ENCODE results near the gene FAM184A. TPM values are rescaled to one million over a fixed set of nuclear protein-coding genes. Genes with fewer than 3 reads are reported as not detected.

Gene FAM184A
- total and polyA plus RNA-seq, 2 of the 8 experiments (the other 6 are each of a cell fraction or from before 2014, with no cell fraction given) = 6.3 to 11.3 TPM

- POLR2A ChIA-PET (ENCODE audit: partially characterized antibody) = no interaction called here
- CTCF ChIA-PET (ENCODE audit: partially characterized antibody) = no interaction called here
- Histone ChIP-seq H2AK5ac (ENCODE audit: low read depth, low read length) (no peak overlapping the region), H3K4me2 (ENCODE audit: insufficient read depth in 1 of 2, low read depth in 2 of 2, low read length in 2 of 2) (no peak overlapping the region), H4K91ac (replicated peaks; ENCODE audit: insufficient read length, low read length) (no peak overlapping the region), H3K18ac (ENCODE audit: extremely low read depth, low read length) (no peak overlapping the region), H3K27me3 (replicated peaks in 1 of 4; ENCODE audit: control insufficient read depth in 3 of 4, extremely low read depth in 1 of 4, insufficient read depth in 3 of 4, low read length in 3 of 4) (no peaks in the 10 kb centered on the region), H2BK120ac (replicated peaks; ENCODE audit: low read depth, low read length) (no peak overlapping the region), H2BK20ac (ENCODE audit: low read length) (no peak overlapping the region), H4K20me1 (replicated peaks in 1 of 2; ENCODE audit: control insufficient read depth in 1 of 2, insufficient read depth in 2 of 2, low read length in 2 of 2) (no peaks in the 10 kb centered on the region), H2AFZ (ENCODE audit: low read length) (no peak overlapping the region), H3K4me3 (ENCODE audit: extremely low read depth in 1 of 4, insufficient read depth in 2 of 4, low read depth in 3 of 4, low read length in 4 of 4) (no peak overlapping the region), H3K79me1 (ENCODE audit: low read depth, low read length) (no peaks in the 10 kb centered on the region), H2BK15ac (ENCODE audit: low read length) (no peak overlapping the region), H3K9ac (replicated peaks in 1 of 4; ENCODE audit: extremely low read depth in 1 of 4, low read depth in 3 of 4, low read length in 3 of 4) (no peak overlapping the region), H3K4ac (replicated peaks; ENCODE audit: insufficient read length, low read depth, low read length) (no peak overlapping the region), H3K4me1 (replicated peaks in 1 of 4; ENCODE audit: control insufficient read depth in 3 of 4, insufficient read depth in 4 of 4, low read length in 3 of 4) (no peaks in the 10 kb centered on the region), H2BK5ac (ENCODE audit: low read depth, low read length) (no peak overlapping the region), H3K23me2 (ENCODE audit: low read depth, low read length) (no peaks in the 10 kb centered on the region), H3K27ac (ENCODE audit: low read depth, low read length) (no peak overlapping the region), H2BK12ac (ENCODE audit: low read depth, low read length) (no peak overlapping the region), H4K8ac (ENCODE audit: extremely low read depth, insufficient read depth, low read length) (no peak overlapping the region), H3K56ac (replicated peaks; ENCODE audit: insufficient read length, low read depth, low read length) (no peak overlapping the region), H4K5ac (ENCODE audit: insufficient read length, low read depth, low read length) (no peak overlapping the region), H3K9me3 (ENCODE audit: insufficient read depth in 2 of 2, low read depth in 1 of 2, low read length in 1 of 2) (no peaks in the 10 kb centered on the region), H3K23ac (ENCODE audit: insufficient read length) (no peak overlapping the region), H3K79me2 (ENCODE audit: control insufficient read depth in 1 of 2, insufficient read depth in 2 of 2, low read length in 2 of 2) (no peaks in the 10 kb centered on the region), H3K36me3 (ENCODE audit: control insufficient read depth in 2 of 4, insufficient read depth in 4 of 4, low read length in 3 of 4) (no peaks in the 10 kb centered on the region), H3K14ac (ENCODE audit: insufficient read length) (no peak overlapping the region)
- no peak for FAIRE-seq
- 92% methylated on average over 1 of the region's 1 CpG; no CpG with 5 or more reads in 1 of the 2 experiments for WGBS, 2 experiments (ENCODE audit: extremely low coverage in 1 of 2, insufficient coverage in 1 of 2, insufficient read length in 1 of 2, insufficient replicate concordance in 2 of 2, low coverage in 1 of 2, low lambda C conversion rate in 2 of 2, missing lambda C conversion rate in 1 of 2)
- DNase-seq (ENCODE audit: low read depth in 1 of 2, low spot score in 2 of 2) = no peak
- TF ChIP-seq CREB1 (IDR thresholded peaks at IDR 0.05) (no peak), KDM5A (IDR thresholded peaks at IDR 0.05; ENCODE audit: low read length) (no peak), SAP30 (IDR thresholded peaks at IDR 0.05; ENCODE audit: insufficient read depth, insufficient replicate concordance, low read length) (no peak), YY1 (IDR thresholded peaks at IDR 0.05; ENCODE audit: low read depth, low read length) (no peak), TAF7 (optimal IDR thresholded peaks at IDR 0.05; ENCODE audit: borderline replicate concordance, low read depth, low read length) (no peak), POU5F1 (IDR thresholded peaks at IDR 0.05; ENCODE audit: low read depth, low read length) (no peak), SIRT6 (IDR thresholded peaks at IDR 0.05; ENCODE audit: low read length) (no peak), SRF (IDR thresholded peaks at IDR 0.05; ENCODE audit: low read depth, low read length) (no peak), USF2 (IDR thresholded peaks at IDR 0.05; ENCODE audit: low read length) (no peak), BACH1 (IDR thresholded peaks at IDR 0.05; ENCODE audit: low read length) (no peak), JUND (IDR thresholded peaks at IDR 0.05; ENCODE audit: low read length) (no peak), KDM4A (IDR thresholded peaks at IDR 0.05; ENCODE audit: low read depth, low read length, severe bottlenecking) (no peak), NRF1 (IDR thresholded peaks at IDR 0.05; ENCODE audit: low read depth, low read length) (no peak), HDAC2 (IDR thresholded peaks at IDR 0.05; ENCODE audit: borderline replicate concordance in 1 of 2, low read depth in 2 of 2, low read length in 2 of 2) (no peak)
Observed at GRCh38 chr6:118993358-118993757, 85.1 kb downstream of the FAM184A start.
